H1 (cell line): ENCODE results near the gene TTC33. TPM values are rescaled to one million over a fixed set of nuclear protein-coding genes. Genes with fewer than 3 reads are reported as not detected.

ENCODE experiments used
- CTCF ChIA-PET: fragments of 300-600 bp; sonication (Branson Sonifier 250); formaldehyde crosslinking; loops from one replicate; lab custom pipeline; 2021; ENCODE audit not compliant: partially characterized antibody; lab: Charles Lee
- POLR2A ChIA-PET: fragments of 300-600 bp; sonication (Branson Sonifier 250); formaldehyde crosslinking; loops from one replicate; lab custom pipeline; 2021; ENCODE audit warnings: inconsistent platforms; ENCODE audit not compliant: partially characterized antibody; lab: Charles Lee
- DNase-seq, 2 experiments: peaks; one replicate each; pipeline versions ENCODE4 v3.0.0 to v3.0.0-alpha.2; 2010 to 2022; ENCODE audit warnings: low spot score in 2 of 2, low read depth in 1 of 2, mixed read lengths in 1 of 2
- FAIRE-seq: peaks from 2 replicates; lab custom pipeline; 2011; peaks lifted over from hg19 to GRCh38; lab: Jason Lieb, UNC
- H2AFZ ChIP-seq: 2 replicates; pipeline ENCODE4 v1.8.1; 2012; ENCODE audit warnings: low read length, inconsistent platforms
- H2AK5ac ChIP-seq: 2 replicates; pipeline ENCODE4 v1.6.1; 2013; ENCODE audit warnings: low read depth, low read length
- H2BK120ac ChIP-seq: replicated peaks from 2 replicates; pipeline ENCODE3; 2013; ENCODE audit warnings: low read depth, low read length, inconsistent platforms
- H2BK12ac ChIP-seq: 2 replicates; pipeline ENCODE4 v1.6.1; 2013; ENCODE audit warnings: low read depth, low read length
- H2BK15ac ChIP-seq: 2 replicates; pipeline ENCODE4 v1.6.1; 2013; ENCODE audit warnings: low read length
- H2BK20ac ChIP-seq: 2 replicates; pipeline ENCODE4 v1.6.1; 2013; ENCODE audit warnings: low read length
- H2BK5ac ChIP-seq: 2 replicates; pipeline ENCODE4 v1.6.1; 2013; ENCODE audit warnings: low read depth, low read length
- H3K14ac ChIP-seq: 2 replicates; pipeline ENCODE4 v1.6.1; 2013; ENCODE audit warnings: inconsistent platforms; ENCODE audit not compliant: insufficient read length
- H3K18ac ChIP-seq: 2 replicates; pipeline ENCODE4 v1.6.1; 2013; ENCODE audit warnings: low read length; ENCODE audit errors: extremely low read depth
- H3K23ac ChIP-seq: 2 replicates; pipeline ENCODE4 v1.6.1; 2013; ENCODE audit warnings: inconsistent platforms; ENCODE audit not compliant: insufficient read length
- H3K23me2 ChIP-seq: 2 replicates; pipeline ENCODE4 v1.6.1; 2013; ENCODE audit warnings: low read depth, low read length
- H3K27ac ChIP-seq: 2 replicates; pipeline ENCODE4 v1.6.1; 2011; ENCODE audit warnings: low read depth, low read length, inconsistent platforms
- H3K27me3 ChIP-seq, 4 experiments: replicated peaks in 1 of 4; 1 replicate in 1 of 4; 2 replicates in 3 of 4; pipeline versions ENCODE4 v1.6.1 to v1.8.1; 2011 to 2013; ENCODE audit warnings: low read length in 3 of 4, mild to moderate bottlenecking in 3 of 4, inconsistent platforms in 2 of 4, mixed read lengths in 2 of 4, moderate library complexity in 1 of 4; ENCODE audit not compliant: control insufficient read depth in 3 of 4, insufficient read depth in 3 of 4; ENCODE audit errors: extremely low read depth in 1 of 4
- H3K36me3 ChIP-seq, 4 experiments: 2 replicates each; pipeline versions ENCODE4 v1.6.1 to v1.8.1; 2011 to 2013; ENCODE audit warnings: mild to moderate bottlenecking in 4 of 4, low read length in 3 of 4, moderate library complexity in 2 of 4, control low read depth in 1 of 4, inconsistent platforms in 1 of 4; ENCODE audit not compliant: insufficient read depth in 4 of 4, control insufficient read depth in 2 of 4
- H3K4ac ChIP-seq: replicated peaks from 2 replicates; pipeline ENCODE3; 2013; ENCODE audit warnings: low read length, low read depth, mixed read lengths, inconsistent platforms; ENCODE audit not compliant: insufficient read length
- H3K4me1 ChIP-seq, 4 experiments: replicated peaks in 1 of 4; 1 replicate in 1 of 4; 2 replicates in 3 of 4; pipeline versions ENCODE4 v1.6.1 to v1.8.1; 2011 to 2013; ENCODE audit warnings: low read length in 3 of 4, inconsistent platforms in 2 of 4, mixed read lengths in 1 of 4; ENCODE audit not compliant: insufficient read depth in 4 of 4, control insufficient read depth in 3 of 4
- H3K4me2 ChIP-seq, 2 experiments: 2 replicates each; pipeline versions ENCODE4 v1.6.1 to v1.8.1; 2011 to 2013; ENCODE audit warnings: low read depth in 2 of 2, low read length in 2 of 2, control low read depth in 1 of 2, inconsistent platforms in 1 of 2, mild to moderate bottlenecking in 1 of 2; ENCODE audit not compliant: insufficient read depth in 1 of 2
- H3K4me3 ChIP-seq, 4 experiments: fragments of 200-600, 300-600 bp in 1 of 4; sonication (generic), shearing (Covaris generic), sonication (Bioruptor Twin) in 1 of 4; 2 replicates each; pipeline versions ENCODE4 v1.5.1 to v1.8.1; 2011 to 2016; ENCODE audit warnings: low read length in 4 of 4, low read depth in 3 of 4, control low read depth in 2 of 4, inconsistent platforms in 2 of 4, mild to moderate bottlenecking in 2 of 4, mixed read lengths in 1 of 4, moderate library complexity in 1 of 4; ENCODE audit not compliant: insufficient read depth in 2 of 4; ENCODE audit errors: extremely low read depth in 1 of 4
- H3K56ac ChIP-seq: replicated peaks from 2 replicates; pipeline ENCODE3; 2013; ENCODE audit warnings: low read depth, mild to moderate bottlenecking, mixed read lengths, low read length, inconsistent platforms; ENCODE audit not compliant: insufficient read length
- H3K79me1 ChIP-seq: 2 replicates; pipeline ENCODE4 v1.6.1; 2013; ENCODE audit warnings: low read depth, low read length, control low read depth
- H3K79me2 ChIP-seq, 2 experiments: 2 replicates each; pipeline versions ENCODE4 v1.6.1 to v1.8.1; 2012 to 2013; ENCODE audit warnings: low read length in 2 of 2, mild to moderate bottlenecking in 2 of 2, inconsistent platforms in 1 of 2; ENCODE audit not compliant: insufficient read depth in 2 of 2, control insufficient read depth in 1 of 2
- H3K9ac ChIP-seq, 4 experiments: replicated peaks in 1 of 4; 1 replicate in 1 of 4; 2 replicates in 3 of 4; pipeline versions ENCODE4 v1.6.1 to v1.8.1; 2011 to 2013; ENCODE audit warnings: low read depth in 3 of 4, low read length in 3 of 4, control low read depth in 2 of 4, mild to moderate bottlenecking in 2 of 4, moderate library complexity in 2 of 4, inconsistent platforms in 1 of 4; ENCODE audit errors: extremely low read depth in 1 of 4
- H3K9me3 ChIP-seq, 2 experiments: 2 replicates each; pipeline versions ENCODE4 v1.6.1 to v1.8.1; 2012 to 2013; ENCODE audit warnings: mild to moderate bottlenecking in 2 of 2, moderate library complexity in 2 of 2, control low read depth in 1 of 2, inconsistent platforms in 1 of 2, low read depth in 1 of 2, low read length in 1 of 2, mixed read lengths in 1 of 2; ENCODE audit not compliant: insufficient read depth in 2 of 2
- H4K20me1 ChIP-seq, 2 experiments: replicated peaks in 1 of 2; 2 replicates each; pipeline versions ENCODE3 to v1.8.1; 2011 to 2013; ENCODE audit warnings: inconsistent platforms in 2 of 2, low read length in 2 of 2, mild to moderate bottlenecking in 1 of 2; ENCODE audit not compliant: insufficient read depth in 2 of 2, control insufficient read depth in 1 of 2
- H4K5ac ChIP-seq: 2 replicates; pipeline ENCODE4 v1.6.1; 2013; ENCODE audit warnings: low read length, low read depth, mixed read lengths, inconsistent platforms; ENCODE audit not compliant: insufficient read length
- H4K8ac ChIP-seq: 2 replicates; pipeline ENCODE4 v1.8.0; 2013; ENCODE audit warnings: mild to moderate bottlenecking, moderate library complexity, low read length, inconsistent platforms; ENCODE audit not compliant: insufficient read depth; ENCODE audit errors: extremely low read depth
- H4K91ac ChIP-seq: replicated peaks from 2 replicates; pipeline ENCODE3; 2013; ENCODE audit warnings: low read length, mixed read lengths, inconsistent platforms; ENCODE audit not compliant: insufficient read length
- BACH1 ChIP-seq: IDR thresholded peaks from 2 replicates; pipeline ENCODE4 v1.6.1; 2012; ENCODE audit warnings: low read length, improper control_type of control experiment
- BCL11A ChIP-seq, 2 experiments: IDR thresholded peaks; one replicate each; pipeline ENCODE4 v1.6.1; 2011; ENCODE audit warnings: low read depth in 2 of 2, low read length in 2 of 2, mild to moderate bottlenecking in 2 of 2
- CBX5 ChIP-seq: fragments of 300-800, 300-1000 bp; sonication (generic); IDR thresholded peaks from 2 replicates; pipeline ENCODE4 v1.7.1; 2016; ENCODE audit warnings: antibody characterized with exemption, low read length, low read depth
- CEBPB ChIP-seq: IDR thresholded peaks from 2 replicates; pipeline ENCODE4 v1.6.1; 2012; ENCODE audit warnings: low read depth, low read length
- EGR1 ChIP-seq: IDR thresholded peaks from 2 replicates; pipeline ENCODE4 v1.6.1; 2011; ENCODE audit warnings: low read depth, low read length, borderline replicate concordance
- EZH2 ChIP-seq: fragments of 200-600 bp; sonication (generic); IDR thresholded peaks from 2 replicates; pipeline ENCODE4 v1.7.1; 2012; ENCODE audit warnings: low read depth, mild to moderate bottlenecking, moderate library complexity, low read length, inconsistent platforms; ENCODE audit not compliant: severe bottlenecking
- GABPA ChIP-seq: IDR thresholded peaks from 2 replicates; pipeline ENCODE4 v1.6.1; 2011; ENCODE audit warnings: mild to moderate bottlenecking, low read length, moderate library complexity, borderline replicate concordance; ENCODE audit not compliant: insufficient read depth
- POLR2A ChIP-seq, 2 experiments: IDR thresholded peaks; 1 replicate in 1 of 2; 2 replicates in 1 of 2; pipeline ENCODE4 v1.6.1; 2011; ENCODE audit warnings: low read depth in 2 of 2, low read length in 2 of 2, mild to moderate bottlenecking in 2 of 2; ENCODE audit errors: control extremely low read depth in 1 of 2
- POU5F1 ChIP-seq: IDR thresholded peaks from 2 replicates; pipeline ENCODE4 v1.6.1; 2011; ENCODE audit warnings: low read depth, mild to moderate bottlenecking, low read length, moderate library complexity
- SIX5 ChIP-seq: IDR thresholded peaks from 2 replicates; pipeline ENCODE4 v1.6.1; 2011; ENCODE audit warnings: mild to moderate bottlenecking, low read depth, low read length
- SP4 ChIP-seq: IDR thresholded peaks from 2 replicates; pipeline ENCODE4 v1.6.1; 2012; ENCODE audit warnings: low read length, inconsistent platforms
- SUZ12 ChIP-seq: fragments of 200-600 bp; sonication (generic); IDR thresholded peaks from 2 replicates; pipeline ENCODE4 v1.6.1; 2012; ENCODE audit warnings: mild to moderate bottlenecking, inconsistent platforms, low read length, moderate library complexity, mixed read lengths
- ZNF274 ChIP-seq: IDR thresholded peaks from 2 replicates; pipeline ENCODE4 v1.7.0; 2012; ENCODE audit warnings: low read length, borderline replicate concordance; ENCODE audit errors: extremely low read depth
- polyA plus RNA-seq, 7 experiments: library from polyadenylated mRNA; depleted of rRNA in 3 of 7; stranded (reverse) in 5 of 7; unstranded in 2 of 7; fragments of >200 nt in 5 of 7; fragments of 200-250 nt in 2 of 7; gene quantifications; 1 replicate in 5 of 7; 2 replicates in 1 of 7; 4 replicates in 1 of 7; pipeline versions ENCODE4 v1.2.1 to v1.2.3, GENCODE V29; 2011 to 2013; ENCODE audit warnings: missing spikeins in 2 of 7, mixed read lengths in 2 of 7
- total RNA-seq: library from RNA; stranded (reverse); fragmentation: NEBNext Ultra II Directional; extraction: Animal tissue kit (Norgen Biotek cat#: 25700); gene quantifications from 2 replicates; pipeline ENCODE4 v1.2.1, GENCODE V29; 2021
- TF ChIP-seq, protein P1 (sequence below): IDR thresholded peaks from 2 replicates; pipeline ENCODE4 v1.6.1; 2011; ENCODE audit warnings: low read length, improper control_type of control experiment
- TF ChIP-seq, protein P2 (sequence below): IDR thresholded peaks from 2 replicates; pipeline ENCODE4 v1.6.1; 2011; ENCODE audit warnings: low read depth, mild to moderate bottlenecking, low read length; ENCODE audit not compliant: insufficient read depth

The TTC33 gene
- total and polyA plus RNA-seq, 2 of the 8 experiments (the other 6 are each of a cell fraction or from before 2014, with no cell fraction given): 1.2 to 12.6 TPM

DNA sequence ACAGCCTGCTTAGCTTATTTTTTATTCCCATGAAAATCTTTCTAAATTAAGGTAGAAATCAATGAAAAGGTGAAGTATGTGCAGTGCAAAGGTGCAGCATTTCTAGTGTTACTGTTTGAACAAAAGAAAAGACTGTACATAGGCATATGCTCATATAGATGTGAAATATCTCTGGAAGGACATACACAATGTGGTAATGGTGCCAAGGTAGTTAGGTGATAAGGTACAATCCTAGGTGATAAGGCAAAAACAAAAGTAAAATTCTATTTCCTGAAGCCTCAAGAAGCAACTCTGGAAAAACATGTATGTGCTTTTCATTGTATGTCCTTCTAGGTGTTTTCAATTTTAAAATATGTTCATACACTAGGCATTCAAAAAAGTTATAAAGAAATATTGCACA lies 215.5 kb downstream of the TTC33 start:
- H3K23ac ChIP-seq: no peak overlapping the region
- H2AFZ ChIP-seq: no peak overlapping the region
- H2BK12ac ChIP-seq: no peak overlapping the region
- no peak overlapping the region for H3K4me3 ChIP-seq
- no peak overlapping the region for H2BK5ac ChIP-seq
- no peak overlapping the region for H3K4ac ChIP-seq
- H3K27ac ChIP-seq: no peak overlapping the region
- no peak overlapping the region for H4K91ac ChIP-seq
- H3K4me1 ChIP-seq: peaks cover 0 to 2% (median 0%) of the 10 kb centered on the region in 4 experiments; a peak in 1 of 7 replicates
- no peak overlapping the region for H3K14ac ChIP-seq
- no peak overlapping the region for H4K8ac ChIP-seq
- no peak overlapping the region for H4K5ac ChIP-seq
- H3K18ac ChIP-seq: no peak overlapping the region
- no peak overlapping the region for H3K56ac ChIP-seq
- no peak for FAIRE-seq
- no peak overlapping the region for H2BK15ac ChIP-seq
- no peaks in the 10 kb centered on the region for H3K36me3 ChIP-seq
- no peaks in the 10 kb centered on the region for H4K20me1 ChIP-seq
- no peaks in the 10 kb centered on the region for H3K27me3 ChIP-seq
- ChIA-PET POLR2A (no interaction called here), CTCF (interaction anchor here (0.6 kb wide), 1 partner anchor 10 kb away, joined by 4 read pairs; no protein-coding TSS in a partner anchor)
- H2BK120ac ChIP-seq: no peak overlapping the region
- no peaks in the 10 kb centered on the region for H3K79me1 ChIP-seq
- H3K4me2 ChIP-seq: no peak overlapping the region
- no peak for DNase-seq
- H3K9me3 ChIP-seq: no peaks in the 10 kb centered on the region; a peak in 1 of 4 replicates
- H3K79me2 ChIP-seq: no peaks in the 10 kb centered on the region
- no peak overlapping the region for H3K9ac ChIP-seq
- H2BK20ac ChIP-seq: no peak overlapping the region
- H3K23me2 ChIP-seq: no peaks in the 10 kb centered on the region
- no peak overlapping the region for H2AK5ac ChIP-seq
- TF ChIP-seq, protein P1, sequence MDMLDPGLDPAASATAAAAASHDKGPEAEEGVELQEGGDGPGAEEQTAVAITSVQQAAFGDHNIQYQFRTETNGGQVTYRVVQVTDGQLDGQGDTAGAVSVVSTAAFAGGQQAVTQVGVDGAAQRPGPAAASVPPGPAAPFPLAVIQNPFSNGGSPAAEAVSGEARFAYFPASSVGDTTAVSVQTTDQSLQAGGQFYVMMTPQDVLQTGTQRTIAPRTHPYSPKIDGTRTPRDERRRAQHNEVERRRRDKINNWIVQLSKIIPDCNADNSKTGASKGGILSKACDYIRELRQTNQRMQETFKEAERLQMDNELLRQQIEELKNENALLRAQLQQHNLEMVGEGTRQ: no peak
- TF ChIP-seq SUZ12 (no peak), CEBPB (no peak), EGR1 (no peak), POU5F1 (no peak), POLR2A (IDR thresholded peaks at IDR 0.05; ENCODE audit: control extremely low read depth in 1 of 2, low read depth in 2 of 2, low read length in 2 of 2) (no peak), EZH2 (no peak), CBX5 (no peak), ZNF274 (no peak), SP4 (no peak), BACH1 (no peak), SIX5 (no peak), GABPA (no peak), BCL11A (IDR thresholded peaks at IDR 0.05; ENCODE audit: low read depth in 2 of 2, low read length in 2 of 2) (no peak)
- TF ChIP-seq, protein P2, sequence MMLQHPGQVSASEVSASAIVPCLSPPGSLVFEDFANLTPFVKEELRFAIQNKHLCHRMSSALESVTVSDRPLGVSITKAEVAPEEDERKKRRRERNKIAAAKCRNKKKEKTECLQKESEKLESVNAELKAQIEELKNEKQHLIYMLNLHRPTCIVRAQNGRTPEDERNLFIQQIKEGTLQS: no peak
